HEK293 (cell line): ENCODE results near the gene DRICH1.

ENCODE experiments used
- CTCF ChIA-PET: fragments of 350-600 bp; formaldehyde crosslinking; extraction: SDS; loops from one replicate; lab custom pipeline; 2021; ENCODE audit warnings: antibody characterized with exemption; lab: Yijun Ruan, JAX
- POLR2A ChIA-PET: fragments of 300-600 bp; formaldehyde crosslinking; extraction: SDS; loops from one replicate; lab custom pipeline; 2020; ENCODE audit warnings: antibody characterized with exemption, inconsistent platforms; lab: Yijun Ruan, JAX
- H3K27ac ChIP-seq: fragments of 200-500 bp; sonication (Bioruptor generic); 2 replicates; pipeline ENCODE4 v1.5.1; 2014; ENCODE audit warnings: low read depth, low read length, control low read depth, inconsistent platforms; ENCODE audit errors: extremely low read depth
- H3K36me3 ChIP-seq, 2 experiments: fragments of 200-500 bp in 1 of 2; sonication (Bioruptor generic) in 1 of 2; 1 replicate in 1 of 2; 2 replicates in 1 of 2; pipeline ENCODE4 v1.5.1; 2014 to 2017; ENCODE audit warnings: inconsistent platforms in 2 of 2, low read length in 2 of 2; ENCODE audit not compliant: control insufficient read depth in 2 of 2, insufficient read depth in 1 of 2
- H3K4me1 ChIP-seq: fragments of 200-500 bp; sonication (Bioruptor generic); 2 replicates; pipeline ENCODE4 v1.5.1; 2014; ENCODE audit warnings: mild to moderate bottlenecking, low read length, inconsistent platforms; ENCODE audit not compliant: control insufficient read depth, insufficient read depth
- H3K4me3 ChIP-seq: 2 replicates; pipeline ENCODE4 v1.5.1; 2011; ENCODE audit warnings: low read depth, mild to moderate bottlenecking, control low read depth, low read length, moderate library complexity
- H3K9me3 ChIP-seq: fragments of 200-500 bp; sonication (Bioruptor generic); 2 replicates; pipeline ENCODE4 v1.5.1; 2014; ENCODE audit warnings: low read depth, low read length, inconsistent platforms; ENCODE audit not compliant: control insufficient read depth, insufficient read depth
- HOXA7 ChIP-seq: sonication (generic); formaldehyde crosslinking; IDR thresholded peaks from 2 replicates; pipeline ENCODE4 v1.8.1; 2022; ENCODE audit warnings: missing genetic modification reagents, borderline replicate concordance
- HOXD13 ChIP-seq: sonication (generic); formaldehyde crosslinking; IDR thresholded peaks from 2 replicates; pipeline ENCODE4 v1.8.0; 2022; ENCODE audit warnings: missing genetic modification reagents, borderline replicate concordance
- KLF16 ChIP-seq: fragments of 450-650 bp; formaldehyde crosslinking; IDR thresholded peaks from 2 replicates; pipeline ENCODE4 v1.5.1; 2017; ENCODE audit warnings: missing biosample characterization, missing genetic modification characterization
- MEIS1 ChIP-seq: sonication (generic); formaldehyde crosslinking; IDR thresholded peaks from 2 replicates; pipeline ENCODE4 v1.8.1; 2022; ENCODE audit warnings: missing genetic modification reagents, mild to moderate bottlenecking, borderline replicate concordance
- OSR2 ChIP-seq: fragments of 450-650 bp; formaldehyde crosslinking; IDR thresholded peaks from 2 replicates; pipeline ENCODE4 v1.5.1; 2016; ENCODE audit warnings: missing biosample characterization, missing genetic modification characterization
- OVOL3 ChIP-seq: fragments of 450-650 bp; formaldehyde crosslinking; IDR thresholded peaks from 2 replicates; pipeline ENCODE4 v1.5.1; 2016; ENCODE audit warnings: missing biosample characterization, missing genetic modification characterization
- TCF7L2 ChIP-seq: IDR thresholded peaks from 2 replicates; pipeline ENCODE4 v1.6.1; 2011; ENCODE audit warnings: low read depth, mild to moderate bottlenecking, inconsistent platforms, low read length, moderate library complexity, borderline replicate concordance
- ZNF10 ChIP-seq: fragments of 450-650 bp; formaldehyde crosslinking; IDR thresholded peaks from 2 replicates; pipeline ENCODE4 v1.5.1; 2017; ENCODE audit warnings: missing biosample characterization, missing genetic modification characterization
- ZNF132 ChIP-seq: fragments of 450-650 bp; formaldehyde crosslinking; IDR thresholded peaks from 2 replicates; pipeline ENCODE4 v1.5.1; 2017; ENCODE audit warnings: missing biosample characterization, missing genetic modification characterization, borderline replicate concordance
- ZNF2 ChIP-seq: fragments of 450-650 bp; formaldehyde crosslinking; IDR thresholded peaks from 2 replicates; pipeline ENCODE4 v1.5.1; 2016; ENCODE audit warnings: missing biosample characterization, missing genetic modification characterization
- ZNF214 ChIP-seq: fragments of 450-650 bp; formaldehyde crosslinking; IDR thresholded peaks from 2 replicates; pipeline ENCODE4 v1.5.1; 2017; ENCODE audit warnings: missing biosample characterization, mild to moderate bottlenecking, missing genetic modification characterization, borderline replicate concordance
- ZNF248 ChIP-seq: fragments of 450-650 bp; formaldehyde crosslinking; IDR thresholded peaks from 2 replicates; pipeline ENCODE4 v1.5.1; 2017; ENCODE audit warnings: missing biosample characterization, missing genetic modification characterization
- ZNF302 ChIP-seq: fragments of 450-650 bp; formaldehyde crosslinking; IDR thresholded peaks from 2 replicates; pipeline ENCODE4 v1.5.1; 2016; ENCODE audit warnings: missing biosample characterization, missing genetic modification characterization, low read depth
- ZNF324 ChIP-seq: fragments of 450-650 bp; formaldehyde crosslinking; IDR thresholded peaks from 2 replicates; pipeline ENCODE4 v1.5.1; 2016; ENCODE audit warnings: missing biosample characterization, missing genetic modification characterization
- ZNF335 ChIP-seq: fragments of 450-650 bp; formaldehyde crosslinking; conservative IDR thresholded peaks from 2 replicates; pipeline ENCODE4 v1.5.1; 2016; ENCODE audit warnings: missing biosample characterization, missing genetic modification characterization
- ZNF366 ChIP-seq: fragments of 450-650 bp; formaldehyde crosslinking; conservative IDR thresholded peaks from 2 replicates; pipeline ENCODE4 v1.5.1; 2016; ENCODE audit warnings: missing biosample characterization, missing genetic modification characterization
- ZNF404 ChIP-seq: fragments of 450-650 bp; formaldehyde crosslinking; IDR thresholded peaks from 2 replicates; pipeline ENCODE4 v1.5.1; 2017; ENCODE audit warnings: missing biosample characterization, missing genetic modification characterization
- ZNF529 ChIP-seq: fragments of 450-650 bp; formaldehyde crosslinking; IDR thresholded peaks from 2 replicates; pipeline ENCODE4 v1.5.1; 2017; ENCODE audit warnings: missing genetic modification characterization, missing biosample characterization; ENCODE audit not compliant: insufficient replicate concordance
- ZNF610 ChIP-seq: fragments of 450-650 bp; formaldehyde crosslinking; IDR thresholded peaks from 2 replicates; pipeline ENCODE4 v1.5.1; 2016; ENCODE audit warnings: missing biosample characterization, missing genetic modification characterization, borderline replicate concordance
- ZNF664 ChIP-seq: fragments of 450-650 bp; formaldehyde crosslinking; IDR thresholded peaks from 2 replicates; pipeline ENCODE4 v1.5.1; 2016; ENCODE audit warnings: missing biosample characterization, missing genetic modification characterization
- ZNF747 ChIP-seq: fragments of 450-650 bp; formaldehyde crosslinking; IDR thresholded peaks from 2 replicates; pipeline ENCODE4 v1.5.1; 2016; ENCODE audit warnings: missing biosample characterization, missing genetic modification characterization
- ZNF791 ChIP-seq: fragments of 450-650 bp; formaldehyde crosslinking; IDR thresholded peaks from 2 replicates; pipeline ENCODE4 v1.5.1; 2016; ENCODE audit warnings: missing biosample characterization, missing genetic modification characterization
- ZNF837 ChIP-seq: fragments of 450-650 bp; formaldehyde crosslinking; IDR thresholded peaks from 2 replicates; pipeline ENCODE4 v1.5.1; 2016; ENCODE audit warnings: missing biosample characterization, missing genetic modification characterization
- TF ChIP-seq, protein P1 (sequence below): fragments of 450-650 bp; formaldehyde crosslinking; IDR thresholded peaks from 2 replicates; pipeline ENCODE4 v1.5.1; 2017; ENCODE audit warnings: missing biosample characterization, missing genetic modification characterization
- TF ChIP-seq, protein P2 (sequence below): fragments of 450-650 bp; formaldehyde crosslinking; IDR thresholded peaks from 2 replicates; pipeline ENCODE4 v1.5.1; 2016; ENCODE audit warnings: missing biosample characterization, missing genetic modification characterization, low read depth
- TF ChIP-seq, protein P3 (sequence below): fragments of 450-650 bp; formaldehyde crosslinking; IDR thresholded peaks from 2 replicates; pipeline ENCODE4 v1.5.1; 2016; ENCODE audit warnings: missing biosample characterization, missing genetic modification characterization
- TF ChIP-seq, protein P4 (sequence below): IDR thresholded peaks from 2 replicates; pipeline ENCODE4 v1.6.1; 2011; ENCODE audit warnings: mild to moderate bottlenecking, low read depth, low read length, borderline replicate concordance

The DRICH1 gene

DNA sequence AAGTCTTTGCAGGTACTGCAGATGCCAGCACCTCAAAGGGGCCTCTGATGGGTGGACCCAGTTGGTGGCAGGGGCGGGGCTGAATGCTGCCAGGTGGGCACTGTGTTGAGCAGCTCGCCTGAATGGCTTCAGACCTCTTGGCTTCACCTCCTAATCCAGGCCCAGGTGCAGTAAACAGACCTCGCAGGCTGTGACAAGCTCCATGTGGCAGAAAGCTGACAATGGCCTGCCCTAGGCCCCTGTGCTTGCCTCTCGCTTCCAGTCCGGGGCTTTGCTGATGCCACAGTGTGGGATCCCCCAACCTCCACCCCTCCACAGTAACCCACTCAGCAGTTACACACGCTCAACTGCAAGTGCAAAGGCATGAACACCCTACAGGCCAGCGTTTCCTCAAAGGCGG lies 61.4 kb downstream of the DRICH1 start:
- Histone ChIP-seq H3K36me3 (no peaks in the 10 kb centered on the region), H3K4me1 (no peaks in the 10 kb centered on the region; the same call in 1 of the 2 replicates), H3K9me3 (no peaks in the 10 kb centered on the region), H3K4me3 (no peak overlapping the region), H3K27ac (no peak overlapping the region)
- POLR2A ChIA-PET = interaction anchor here (0.6 kb wide), 1 partner anchor 347 kb away, joined by 4 read pairs; no protein-coding TSS in a partner anchor
- CTCF ChIA-PET = interaction anchor here (0.6 to 1.1 kb wide), 3 partner anchors 21 to 955 kb away, joined by 3 to 4 read pairs (median 3); no protein-coding TSS in a partner anchor
- TF ChIP-seq ZNF335 (tag by site-specific recombination) = no peak
- TF ChIP-seq ZNF324 = no peak
- no peak for TF ChIP-seq ZNF10

DNA sequence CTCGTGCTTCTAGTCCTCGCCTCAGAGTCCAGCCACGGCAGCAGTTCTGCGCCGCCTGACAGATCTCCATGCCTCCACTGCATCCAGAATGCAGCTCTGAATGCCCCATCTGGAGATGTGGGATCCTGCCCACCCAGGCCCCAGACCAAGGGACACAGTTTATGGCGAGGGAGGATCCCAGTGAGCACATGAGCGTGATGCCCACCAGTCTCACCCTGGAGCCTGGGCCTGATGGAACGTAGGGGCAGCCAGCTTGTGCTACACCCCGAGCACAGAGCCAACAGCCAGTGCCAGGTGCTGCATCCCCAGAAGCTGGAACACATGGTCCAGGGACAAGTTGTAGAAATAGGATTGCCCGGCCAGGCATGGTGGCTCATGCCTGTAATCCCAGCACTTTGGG lies 62.4 kb downstream of the DRICH1 start:
- Histone ChIP-seq H3K36me3 (no peaks in the 10 kb centered on the region), H3K27ac (no peak overlapping the region)
- TF ChIP-seq ZNF610 (tag by site-specific recombination) (no peak), ZNF404 (no peak), ZNF2 (tag by site-specific recombination) (no peak), ZNF529 (tag by site-specific recombination) (no peak), ZNF302 (no peak), MEIS1 (CRISPR knock-in tag) (no peak), ZNF366 (tag by site-specific recombination) (no peak), ZNF132 (no peak), ZNF248 (tag by site-specific recombination) (no peak), KLF16 (tag by site-specific recombination) (no peak), ZNF214 (tag by site-specific recombination) (no peak), ZNF664 (no peak), OVOL3 (tag by site-specific recombination) (no peak), ZNF791 (no peak), ZNF747 (tag by site-specific recombination) (no peak), ZNF837 (no peak)
- TF ChIP-seq, protein P1, sequence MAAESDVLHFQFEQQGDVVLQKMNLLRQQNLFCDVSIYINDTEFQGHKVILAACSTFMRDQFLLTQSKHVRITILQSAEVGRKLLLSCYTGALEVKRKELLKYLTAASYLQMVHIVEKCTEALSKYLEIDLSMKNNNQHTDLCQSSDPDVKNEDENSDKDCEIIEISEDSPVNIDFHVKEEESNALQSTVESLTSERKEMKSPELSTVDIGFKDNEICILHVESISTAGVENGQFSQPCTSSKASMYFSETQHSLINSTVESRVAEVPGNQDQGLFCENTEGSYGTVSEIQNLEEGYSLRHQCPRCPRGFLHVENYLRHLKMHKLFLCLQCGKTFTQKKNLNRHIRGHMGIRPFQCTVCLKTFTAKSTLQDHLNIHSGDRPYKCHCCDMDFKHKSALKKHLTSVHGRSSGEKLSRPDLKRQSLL (tag by site-specific recombination) = no peak
- TF ChIP-seq, protein P2, sequence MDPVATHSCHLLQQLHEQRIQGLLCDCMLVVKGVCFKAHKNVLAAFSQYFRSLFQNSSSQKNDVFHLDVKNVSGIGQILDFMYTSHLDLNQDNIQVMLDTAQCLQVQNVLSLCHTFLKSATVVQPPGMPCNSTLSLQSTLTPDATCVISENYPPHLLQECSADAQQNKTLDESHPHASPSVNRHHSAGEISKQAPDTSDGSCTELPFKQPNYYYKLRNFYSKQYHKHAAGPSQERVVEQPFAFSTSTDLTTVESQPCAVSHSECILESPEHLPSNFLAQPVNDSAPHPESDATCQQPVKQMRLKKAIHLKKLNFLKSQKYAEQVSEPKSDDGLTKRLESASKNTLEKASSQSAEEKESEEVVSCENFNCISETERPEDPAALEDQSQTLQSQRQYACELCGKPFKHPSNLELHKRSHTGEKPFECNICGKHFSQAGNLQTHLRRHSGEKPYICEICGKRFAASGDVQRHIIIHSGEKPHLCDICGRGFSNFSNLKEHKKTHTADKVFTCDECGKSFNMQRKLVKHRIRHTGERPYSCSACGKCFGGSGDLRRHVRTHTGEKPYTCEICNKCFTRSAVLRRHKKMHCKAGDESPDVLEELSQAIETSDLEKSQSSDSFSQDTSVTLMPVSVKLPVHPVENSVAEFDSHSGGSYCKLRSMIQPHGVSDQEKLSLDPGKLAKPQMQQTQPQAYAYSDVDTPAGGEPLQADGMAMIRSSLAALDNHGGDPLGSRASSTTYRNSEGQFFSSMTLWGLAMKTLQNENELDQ (tag by site-specific recombination) = no peak
- TF ChIP-seq, all 188 proteins: peak for 0
- ChIA-PET CTCF (interaction anchor here (0.6 to 1.2 kb wide), 4 partner anchors 22 to 242 kb away, joined by 3 to 10 read pairs (median 5); no protein-coding TSS in a partner anchor), POLR2A (no interaction called here)
- Histone ChIP-seq H3K4me1 (no peaks in the 10 kb centered on the region; the same call in 1 of the 2 replicates), H3K4me3 (no peak overlapping the region), H3K9me3 (no peaks in the 10 kb centered on the region)

DNA sequence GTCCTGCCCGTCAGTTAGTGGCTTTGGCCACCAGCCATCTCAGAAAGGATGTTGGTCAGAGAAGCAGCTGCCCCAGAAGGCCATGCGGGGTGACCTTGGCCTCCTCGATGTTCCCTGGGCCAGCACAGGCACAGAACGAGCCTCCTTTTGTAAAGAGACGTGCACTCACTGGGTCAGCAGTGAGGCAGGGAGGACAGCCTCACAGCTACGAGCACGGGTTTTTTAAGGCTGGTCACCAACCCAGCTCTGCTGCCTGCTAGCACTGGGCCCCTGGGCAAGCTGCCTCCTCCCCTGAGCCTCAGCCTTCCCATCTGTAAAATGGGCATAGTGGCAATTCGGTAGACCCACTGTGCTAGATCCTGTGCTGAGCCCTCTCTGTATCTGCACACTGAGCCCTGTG lies 62.8 kb downstream of the DRICH1 start:
- Histone ChIP-seq H3K27ac (no peak overlapping the region), H3K36me3 (no peaks in the 10 kb centered on the region), H3K9me3 (no peaks in the 10 kb centered on the region), H3K4me1 (no peaks in the 10 kb centered on the region; the same call in 1 of the 2 replicates), H3K4me3 (no peak overlapping the region)
- POLR2A ChIA-PET = no interaction called here
- CTCF ChIA-PET = interaction anchor here (0.8 to 1.2 kb wide), 2 partner anchors 23 to 29 kb away, joined by 3 to 7 read pairs; no protein-coding TSS in a partner anchor
- no peak for TF ChIP-seq HOXA7
- no peak for TF ChIP-seq TCF7L2
- no peak for TF ChIP-seq ZNF324
- TF ChIP-seq OSR2 (tag by site-specific recombination) = no peak
- no peak for TF ChIP-seq HOXD13 (CRISPR knock-in tag)
- TF ChIP-seq, protein P3, sequence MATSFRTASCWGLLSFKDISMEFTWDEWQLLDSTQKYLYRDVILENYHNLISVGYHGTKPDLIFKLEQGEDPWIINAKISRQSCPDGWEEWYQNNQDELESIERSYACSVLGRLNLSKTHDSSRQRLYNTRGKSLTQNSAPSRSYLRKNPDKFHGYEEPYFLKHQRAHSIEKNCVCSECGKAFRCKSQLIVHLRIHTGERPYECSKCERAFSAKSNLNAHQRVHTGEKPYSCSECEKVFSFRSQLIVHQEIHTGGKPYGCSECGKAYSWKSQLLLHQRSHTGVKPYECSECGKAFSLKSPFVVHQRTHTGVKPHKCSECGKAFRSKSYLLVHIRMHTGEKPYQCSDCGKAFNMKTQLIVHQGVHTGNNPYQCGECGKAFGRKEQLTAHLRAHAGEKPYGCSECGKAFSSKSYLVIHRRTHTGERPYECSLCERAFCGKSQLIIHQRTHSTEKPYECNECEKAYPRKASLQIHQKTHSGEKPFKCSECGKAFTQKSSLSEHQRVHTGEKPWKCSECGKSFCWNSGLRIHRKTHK (tag by site-specific recombination) = no peak
- TF ChIP-seq, protein P4, sequence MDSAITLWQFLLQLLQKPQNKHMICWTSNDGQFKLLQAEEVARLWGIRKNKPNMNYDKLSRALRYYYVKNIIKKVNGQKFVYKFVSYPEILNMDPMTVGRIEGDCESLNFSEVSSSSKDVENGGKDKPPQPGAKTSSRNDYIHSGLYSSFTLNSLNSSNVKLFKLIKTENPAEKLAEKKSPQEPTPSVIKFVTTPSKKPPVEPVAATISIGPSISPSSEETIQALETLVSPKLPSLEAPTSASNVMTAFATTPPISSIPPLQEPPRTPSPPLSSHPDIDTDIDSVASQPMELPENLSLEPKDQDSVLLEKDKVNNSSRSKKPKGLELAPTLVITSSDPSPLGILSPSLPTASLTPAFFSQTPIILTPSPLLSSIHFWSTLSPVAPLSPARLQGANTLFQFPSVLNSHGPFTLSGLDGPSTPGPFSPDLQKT = no peak
